ENCODE data around the gene HNRNPM.

Gene HNRNPM

GRCh38 chr19:8403098-8403819 lies 41.5 kb upstream of the HNRNPM start:
- Histone ChIP-seq H3K4me2 (ENCODE audit: low read depth, low read length, poor library complexity, severe bottlenecking) (no peak overlapping the region), H3K36me3 (ENCODE audit: insufficient read depth, low read length) (peaks cover 36% of the 10 kb centered on the region; the same call in 1 of the 2 replicates), H3K4me3 (ENCODE audit: low read length, poor library complexity, severe bottlenecking) (no peak overlapping the region), H2AFZ (ENCODE audit: low read length) (no peak overlapping the region), H3K9me2 (replicated peaks; ENCODE audit: low read depth, low read length) (no peaks in the 10 kb centered on the region), H4K20me1 (ENCODE audit: insufficient read depth, low read length, poor library complexity, severe bottlenecking) (no peaks in the 10 kb centered on the region), H3F3A (ENCODE audit: low read depth) (no peaks in the 10 kb centered on the region), H3K4me1 (ENCODE audit: insufficient read depth, low read length, poor library complexity, severe bottlenecking) (no peaks in the 10 kb centered on the region), H3K79me2 (ENCODE audit: insufficient read depth, low read length) (peaks cover 15% of the 10 kb centered on the region; the same call in 1 of the 2 replicates), H3K27me3 (ENCODE audit: insufficient read depth, low read length, poor library complexity, severe bottlenecking) (no peaks in the 10 kb centered on the region), H3K9ac (ENCODE audit: low read depth, low read length, poor library complexity, severe bottlenecking) (no peak overlapping the region), H3K9me3 (ENCODE audit: insufficient read depth, low read depth, low read length) (no peaks in the 10 kb centered on the region)
- no peak for TF ChIP-seq EZH2phosphoT487 (IDR thresholded peaks at IDR 0.05; ENCODE audit: borderline replicate concordance)
- no peak for TF ChIP-seq CTCF (conservative IDR thresholded peaks at IDR 0.05; ENCODE audit: low read length)

GRCh38 chr19:8403820-8404109 lies 41.0 kb upstream of the HNRNPM start:
- Histone ChIP-seq H3F3A (ENCODE audit: low read depth) (no peaks in the 10 kb centered on the region), H3K79me2 (ENCODE audit: insufficient read depth, low read length) (peaks cover 12% of the 10 kb centered on the region; the same call in 1 of the 2 replicates), H2AFZ (ENCODE audit: low read length) (no peak overlapping the region), H3K4me3 (ENCODE audit: low read length, poor library complexity, severe bottlenecking) (no peak overlapping the region), H3K9me3 (ENCODE audit: insufficient read depth, low read depth, low read length) (no peaks in the 10 kb centered on the region), H4K20me1 (ENCODE audit: insufficient read depth, low read length, poor library complexity, severe bottlenecking) (no peaks in the 10 kb centered on the region), H3K9ac (ENCODE audit: low read depth, low read length, poor library complexity, severe bottlenecking) (no peak overlapping the region), H3K4me2 (ENCODE audit: low read depth, low read length, poor library complexity, severe bottlenecking) (no peak overlapping the region), H3K4me1 (ENCODE audit: insufficient read depth, low read length, poor library complexity, severe bottlenecking) (no peaks in the 10 kb centered on the region), H3K27me3 (ENCODE audit: insufficient read depth, low read length, poor library complexity, severe bottlenecking) (no peaks in the 10 kb centered on the region), H3K36me3 (ENCODE audit: insufficient read depth, low read length) (peaks cover 36% of the 10 kb centered on the region; the same call in 1 of the 2 replicates), H3K9me2 (replicated peaks; ENCODE audit: low read depth, low read length) (no peaks in the 10 kb centered on the region)
- TF ChIP-seq CTCF (conservative IDR thresholded peaks at IDR 0.05; ENCODE audit: low read length) (no peak), EZH2phosphoT487 (IDR thresholded peaks at IDR 0.05; ENCODE audit: borderline replicate concordance) (no peak)

- TF ChIP-seq CTCF (conservative IDR thresholded peaks at IDR 0.05; ENCODE audit: low read length), result no peak
- no peak for TF ChIP-seq EZH2phosphoT487 (IDR thresholded peaks at IDR 0.05; ENCODE audit: borderline replicate concordance)
These were observed 40.2 kb upstream of the HNRNPM start for GRCh38 chr19:8404391-8405151.

More at GRCh38 chr19:8404391-8405151, 40.2 kb upstream of the HNRNPM start:
- Histone ChIP-seq H3K9me2 (replicated peaks; ENCODE audit: low read depth, low read length) (no peaks in the 10 kb centered on the region), H3K9me3 (ENCODE audit: insufficient read depth, low read depth, low read length) (no peaks in the 10 kb centered on the region), H3K79me2 (ENCODE audit: insufficient read depth, low read length) (peaks cover 6% of the 10 kb centered on the region; the same call in 1 of the 2 replicates), H3K4me1 (ENCODE audit: insufficient read depth, low read length, poor library complexity, severe bottlenecking) (no peaks in the 10 kb centered on the region), H2AFZ (ENCODE audit: low read length) (no peak overlapping the region), H3K36me3 (ENCODE audit: insufficient read depth, low read length) (peaks cover 32% of the 10 kb centered on the region; the same call in 1 of the 2 replicates), H3K4me3 (ENCODE audit: low read length, poor library complexity, severe bottlenecking) (no peak overlapping the region), H3K9ac (ENCODE audit: low read depth, low read length, poor library complexity, severe bottlenecking) (no peak overlapping the region), H3K4me2 (ENCODE audit: low read depth, low read length, poor library complexity, severe bottlenecking) (no peak overlapping the region), H3F3A (ENCODE audit: low read depth) (no peaks in the 10 kb centered on the region), H3K27me3 (ENCODE audit: insufficient read depth, low read length, poor library complexity, severe bottlenecking) (no peaks in the 10 kb centered on the region), H4K20me1 (ENCODE audit: insufficient read depth, low read length, poor library complexity, severe bottlenecking) (no peaks in the 10 kb centered on the region)
